GM21447 (cell line): Measurements from ENCODE around the gene SMC1B.
"Not testable (repeated sequence)": the region's sequence is repeated elsewhere in the genome, so short reads cannot be mapped to it uniquely, and the experiment has no call there.

Experiments
- ATAC-seq: cut with Tn5 transposase; IDR thresholded peaks from one replicate; pipeline ENCODE4 v1.9.1; 2021; ENCODE audit not compliant: unreplicated experiment

SMC1B gene

DNA sequence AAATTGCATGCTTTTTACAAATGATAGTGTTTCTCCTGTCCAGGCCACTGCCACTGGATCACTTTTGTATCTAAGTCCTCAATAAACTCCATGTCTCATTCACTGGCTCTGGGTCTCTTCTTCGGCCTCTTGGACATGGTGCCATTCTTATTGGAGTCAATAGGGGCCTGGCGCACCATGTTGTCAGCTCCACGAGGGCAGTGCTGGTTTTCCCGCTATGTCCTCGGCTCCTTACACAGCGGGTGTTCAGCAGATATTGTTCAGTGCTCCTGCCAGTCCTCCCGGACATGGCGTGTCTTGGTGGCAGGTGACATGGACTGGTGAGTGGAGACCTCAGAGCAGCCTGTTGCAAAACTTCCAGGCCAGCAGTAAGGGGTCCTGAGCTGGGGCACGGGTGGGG is 107.3 kb downstream of the SMC1B start:
- ATAC-seq = no peak

DNA sequence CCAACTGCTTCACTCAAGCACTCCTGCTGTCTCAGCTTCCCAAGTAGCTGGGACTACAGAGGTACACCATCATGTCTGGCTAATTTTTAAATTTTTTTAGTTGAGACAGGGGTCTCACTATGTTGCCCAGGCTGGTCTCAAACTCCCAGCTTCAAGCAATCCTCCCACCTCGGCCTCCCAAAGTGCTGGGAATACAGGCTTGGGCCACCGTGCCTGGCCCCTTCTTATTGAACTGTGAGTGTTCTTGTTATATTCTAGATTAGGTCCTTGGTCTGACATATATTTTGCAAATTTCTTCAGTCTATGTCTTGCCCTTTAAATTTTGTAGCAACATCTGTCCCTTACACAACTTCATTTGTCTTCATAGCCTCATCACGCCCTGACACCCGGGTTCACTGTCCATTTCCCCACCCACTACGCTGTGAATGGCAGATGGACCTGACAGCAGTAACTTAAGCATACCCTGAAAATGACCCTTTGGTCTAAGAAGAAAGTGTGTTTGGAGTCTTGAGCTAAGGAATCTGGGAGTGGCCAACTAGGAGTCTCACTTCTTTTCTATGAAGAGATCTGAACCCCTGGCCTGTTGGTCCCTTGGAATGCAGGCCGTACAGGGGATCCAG is 107.8 kb downstream of the SMC1B start:
- ATAC-seq = no peak

DNA sequence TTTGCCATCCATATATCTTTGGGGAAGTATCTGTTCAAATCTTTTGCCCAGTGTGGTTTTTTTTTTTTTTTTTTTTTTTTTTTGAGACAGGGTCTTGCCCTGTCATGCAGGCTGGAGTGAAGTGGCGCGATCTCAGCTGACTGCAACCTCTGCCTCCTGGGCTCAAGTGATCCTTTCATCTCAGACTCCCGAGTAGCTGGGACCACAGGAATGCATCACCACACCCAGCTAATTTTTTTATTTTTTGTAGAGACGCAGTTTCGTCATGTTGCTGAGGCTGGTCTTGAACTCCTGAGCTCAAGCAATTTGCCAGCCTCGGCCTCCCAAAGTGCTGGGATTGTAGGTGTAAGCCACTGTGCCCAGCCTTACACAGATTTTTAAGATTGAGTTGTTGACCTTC is 108.4 kb downstream of the SMC1B start:
- ATAC-seq = no peak

DNA sequence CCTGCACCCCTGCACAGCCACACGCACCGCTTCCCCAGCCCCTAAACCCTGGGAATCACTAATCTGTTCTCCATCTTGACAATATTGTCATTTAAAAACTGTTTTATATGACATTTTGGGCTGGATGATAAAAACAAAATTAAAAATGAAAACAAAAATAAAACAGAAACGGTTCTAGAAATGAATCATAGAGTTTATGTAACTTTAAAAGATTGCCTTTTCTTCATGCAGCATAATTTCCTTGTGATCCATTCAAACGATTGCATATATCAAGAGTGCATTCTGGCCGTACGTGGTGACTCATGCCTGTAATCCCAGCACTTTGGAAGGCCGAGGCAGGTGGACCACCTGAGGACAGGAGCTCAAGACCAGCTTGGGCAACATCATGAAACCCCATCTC is 110.2 kb downstream of the SMC1B start:
- ATAC-seq = no peak

DNA sequence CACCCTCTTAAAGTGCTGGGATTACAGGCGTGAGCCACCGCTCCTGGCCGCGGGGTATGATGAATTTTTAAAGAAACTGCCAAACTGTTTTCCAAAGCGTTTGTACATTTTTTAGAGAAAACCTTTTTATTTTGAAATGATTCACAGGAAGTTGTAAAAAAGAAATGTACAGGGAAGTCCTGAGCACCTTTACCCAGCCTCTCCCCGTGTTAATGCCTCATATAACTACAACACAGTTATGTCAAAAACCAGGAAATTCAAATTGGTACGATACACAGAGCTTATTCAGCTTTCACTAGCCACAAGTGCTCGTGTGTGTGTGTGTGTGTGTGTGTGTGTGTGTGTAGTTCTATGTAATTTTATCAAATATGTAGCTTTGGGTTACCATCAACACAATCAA is 110.6 kb downstream of the SMC1B start:
- no peak for ATAC-seq

DNA sequence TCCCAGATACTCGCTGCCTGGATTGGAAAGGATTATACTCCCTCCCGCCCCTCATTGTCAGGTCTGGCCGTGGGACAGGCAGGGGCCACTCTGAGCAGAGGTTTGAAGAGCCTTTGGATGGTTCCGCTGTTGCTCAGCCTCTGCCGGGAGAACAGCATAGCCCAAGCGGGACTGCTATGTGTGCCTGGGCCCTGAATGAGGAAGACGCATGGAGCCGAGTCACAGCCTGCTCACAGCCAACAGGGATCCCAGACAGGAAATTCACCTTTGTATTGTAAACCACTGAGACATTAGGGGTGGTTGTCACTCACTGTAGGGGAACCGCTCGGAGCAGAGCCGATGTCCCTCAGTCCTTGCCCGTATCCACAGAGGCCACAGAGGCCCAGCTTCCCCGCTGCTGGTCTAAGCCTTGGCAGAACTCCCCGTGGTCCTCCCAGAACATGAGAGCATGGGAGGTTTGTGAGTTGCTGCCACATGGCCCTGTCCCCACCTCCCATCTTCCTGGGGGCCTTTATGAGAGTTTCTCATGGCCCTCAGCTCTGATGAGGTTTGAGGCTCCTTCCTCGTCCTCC is 114.4 kb downstream of the SMC1B start:
- ATAC-seq = no peak

DNA sequence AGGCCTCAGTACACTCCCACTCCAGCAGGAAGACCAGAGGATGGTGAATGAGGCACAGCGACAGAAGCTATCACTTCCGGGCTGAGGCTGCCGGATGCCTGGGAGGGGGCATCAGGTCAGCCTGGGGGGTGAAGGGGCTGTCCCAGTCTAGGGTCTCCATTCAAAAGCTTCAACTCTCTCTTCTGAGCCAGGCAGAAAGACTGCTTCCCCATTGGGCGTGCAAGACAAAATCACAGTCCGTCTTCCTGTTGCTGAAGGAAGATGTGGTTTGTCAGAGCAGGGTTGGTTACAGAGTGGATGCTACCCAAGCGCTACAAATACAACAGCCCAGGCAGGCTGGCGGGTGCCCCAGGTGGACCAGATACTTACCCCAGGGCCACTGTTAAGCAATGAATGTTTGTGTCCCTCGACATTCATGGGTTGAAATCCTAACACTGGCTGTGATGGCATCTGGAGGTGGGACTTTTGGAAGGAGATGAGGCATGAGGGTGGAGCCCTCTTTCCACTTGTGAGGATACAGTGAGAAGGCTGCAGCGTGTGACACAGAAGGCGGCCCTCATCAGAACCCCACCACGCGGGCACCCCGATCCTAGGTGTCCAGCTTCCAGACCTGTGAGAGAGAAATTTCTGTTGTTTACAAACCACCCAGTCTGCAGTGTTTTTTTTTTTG is 116.6 kb downstream of the SMC1B start:
- ATAC-seq = no peak

DNA sequence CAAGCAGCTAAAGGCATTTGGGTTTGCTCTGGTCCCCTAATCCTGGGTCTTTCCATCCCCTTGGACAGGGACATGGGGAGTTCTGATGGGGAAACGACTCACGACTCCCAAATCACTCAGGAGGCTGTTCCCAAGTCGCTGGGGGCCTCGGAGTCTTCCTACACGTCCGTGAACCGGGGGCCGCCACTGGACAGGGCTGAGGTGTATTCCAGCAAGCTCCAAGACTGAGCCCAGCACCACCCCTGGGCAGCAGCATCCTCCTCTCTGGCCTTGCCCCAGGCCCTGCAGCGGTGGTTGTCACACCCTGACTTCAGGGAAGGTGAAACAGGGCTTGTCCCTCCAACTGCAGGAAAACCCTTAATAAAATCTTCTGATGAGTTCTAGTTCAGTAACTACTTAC is 117.9 kb downstream of the SMC1B start:
- no peak for ATAC-seq

DNA sequence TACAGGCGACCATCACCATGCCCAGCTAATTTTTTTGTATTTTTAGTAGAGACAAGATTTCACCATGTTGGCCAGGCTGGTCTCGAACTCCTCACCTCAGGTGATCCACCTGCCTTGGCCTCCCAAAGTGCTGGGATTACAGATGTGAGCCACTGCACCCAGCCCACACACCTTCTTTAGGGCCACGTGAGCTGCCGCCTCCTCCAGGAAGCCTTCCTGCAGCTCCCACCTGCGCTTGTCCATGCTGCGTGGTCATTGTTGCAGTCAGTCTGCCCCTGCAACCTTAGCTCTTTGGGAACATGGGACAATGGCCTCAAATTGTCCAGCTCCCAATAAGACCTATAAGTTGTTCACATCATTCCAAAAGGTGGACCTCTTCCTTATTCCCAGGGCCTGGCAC is 118.4 kb downstream of the SMC1B start:
- ATAC-seq = not testable (repeated sequence)
